ENCODE data around the gene SIN3A. TPM values are rescaled to one million over a fixed set of nuclear protein-coding genes. Genes with fewer than 3 reads are reported as not detected.
"Not testable (repeated sequence)": the region's sequence is repeated elsewhere in the genome, so short reads cannot be mapped to it uniquely, and the experiment has no call there.

SIN3A gene
- polyA plus RNA-seq, 3 donors: 8.9 to 16.9 (median 16.9) TPM

GRCh38 chr15:75452364-75452864 is 924 bp upstream of the SIN3A start:
- 0 to 1% (median 0%) methylated on average over 16 of the region's 16 CpGs for WGBS, 3 donors

GRCh38 chr15:75451202-75451673 is 252 bp downstream of the SIN3A start:
- peak overlapping the region; percentile 99 for H3K27ac ChIP-seq (ENCODE audit: low read depth, low read length)
- WGBS, 3 donors: 0 to 1% (median 0%) methylated on average over 34 to 40 of the region's 45 CpGs

More at GRCh38 chr15:75452364-75452864, 924 bp upstream of the SIN3A start:
- H3K27ac ChIP-seq (ENCODE audit: low read depth, low read length): peak overlapping the region; percentile 58

GRCh38 chr15:75450307-75451201 is 936 bp downstream of the SIN3A start:
- H3K27ac ChIP-seq (ENCODE audit: low read depth, low read length): peak overlapping the region; percentile 99
- WGBS, 3 donors: 0 to 1% (median 0%) methylated on average over 41 to 62 of the region's 62 CpGs

- 27 to 55% (median 55%) methylated on average over 14 of the region's 14 CpGs for WGBS, 3 donors
- no peak overlapping the region for H3K27ac ChIP-seq (ENCODE audit: low read depth, low read length)
These were observed 1.7 kb downstream of the SIN3A start for GRCh38 chr15:75449585-75450306.

- 71 to 86% (median 79%) methylated on average over 13 of the region's 13 CpGs for WGBS, 3 donors
- H3K27ac ChIP-seq (ENCODE audit: low read depth, low read length): not testable (repeated sequence)
These were observed 3.3 kb downstream of the SIN3A start for GRCh38 chr15:75448171-75448570.

- WGBS, 3 donors: 77 to 84% (median 79%) methylated on average over 3 of the region's 3 CpGs
- no peak overlapping the region for H3K27ac ChIP-seq (ENCODE audit: low read depth, low read length)
These were observed 5.3 kb downstream of the SIN3A start for GRCh38 chr15:75446151-75446550.

GRCh38 chr15:75445324-75445723 is 6.2 kb downstream of the SIN3A start:
- not testable (repeated sequence) for H3K27ac ChIP-seq (ENCODE audit: low read depth, low read length)
- WGBS, 3 donors: 87 to 95% (median 92%) methylated on average over 10 of the region's 10 CpGs

GRCh38 chr15:75443972-75444453 is 7.5 kb downstream of the SIN3A start:
- 75 to 91% (median 84%) methylated on average over 8 of the region's 8 CpGs for WGBS, 3 donors
- H3K27ac ChIP-seq (ENCODE audit: low read depth, low read length): not testable (repeated sequence)

GRCh38 chr15:75437721-75438120 is 13.8 kb downstream of the SIN3A start:
- H3K27ac ChIP-seq (ENCODE audit: low read depth, low read length): no peak overlapping the region
- WGBS, 3 donors: 87 to 93% (median 89%) methylated on average over 4 of the region's 4 CpGs

GRCh38 chr15:75436881-75437280 is 14.6 kb downstream of the SIN3A start:
- 79 to 85% (median 84%) methylated on average over 5 of the region's 5 CpGs for WGBS, 3 donors
- no peak overlapping the region for H3K27ac ChIP-seq (ENCODE audit: low read depth, low read length)

- WGBS, 3 donors: 29 to 45% (median 33%) methylated on average over 1 of the region's 1 CpG
These were observed 19.8 kb downstream of the SIN3A start for GRCh38 chr15:75431682-75432081.

GRCh38 chr15:75431270-75431669 is 20.2 kb downstream of the SIN3A start:
- WGBS, 3 donors: 63 to 76% (median 70%) methylated on average over 2 of the region's 2 CpGs
- H3K27ac ChIP-seq (ENCODE audit: low read depth, low read length): no peak overlapping the region

More at GRCh38 chr15:75431682-75432081, 19.8 kb downstream of the SIN3A start:
- H3K27ac ChIP-seq (ENCODE audit: low read depth, low read length): no peak overlapping the region

- no peak overlapping the region for H3K27ac ChIP-seq (ENCODE audit: low read depth, low read length)
- WGBS, 3 donors: 92 to 96% (median 94%) methylated on average over 7 of the region's 7 CpGs
These were observed 21.2 kb downstream of the SIN3A start for GRCh38 chr15:75430259-75430658.

GRCh38 chr15:75428152-75428551 is 23.3 kb downstream of the SIN3A start:
- H3K27ac ChIP-seq (ENCODE audit: low read depth, low read length): no peak overlapping the region
- 86 to 88% (median 86%) methylated on average over 3 of the region's 3 CpGs for WGBS, 3 donors

GRCh38 chr15:75425966-75426500 is 25.5 kb downstream of the SIN3A start:
- 45 to 67% (median 59%) methylated on average over 3 of the region's 3 CpGs for WGBS, 3 donors
- H3K27ac ChIP-seq (ENCODE audit: low read depth, low read length): no peak overlapping the region

- WGBS, 3 donors: 97 to 99% (median 97%) methylated on average over 5 of the region's 5 CpGs
- no peak overlapping the region for H3K27ac ChIP-seq (ENCODE audit: low read depth, low read length)
These were observed 28.9 kb downstream of the SIN3A start for GRCh38 chr15:75422554-75422953.

- H3K27ac ChIP-seq (ENCODE audit: low read depth, low read length): no peak overlapping the region
These were observed 30.8 kb downstream of the SIN3A start for GRCh38 chr15:75420698-75421097.

GRCh38 chr15:75416584-75416983 is 34.9 kb downstream of the SIN3A start:
- H3K27ac ChIP-seq (ENCODE audit: low read depth, low read length): no peak overlapping the region
- 95 to 100% (median 100%) methylated on average over 1 of the region's 1 CpG for WGBS, 3 donors

GRCh38 chr15:75410196-75410595 is 41.3 kb downstream of the SIN3A start:
- WGBS, 3 donors: 88 to 92% (median 91%) methylated on average over 6 of the region's 6 CpGs
- no peak overlapping the region for H3K27ac ChIP-seq (ENCODE audit: low read depth, low read length)
